ENCODE data around the gene COL6A3. TPM values are rescaled to one million over a fixed set of nuclear protein-coding genes. Genes with fewer than 3 reads are reported as not detected.
"Not testable (repeated sequence)": the region's sequence is repeated elsewhere in the genome, so short reads cannot be mapped to it uniquely, and the experiment has no call there.

COL6A3 gene
- polyA plus RNA-seq, 3 donors: 223 to 239 (median 227) TPM

- no peak for DNase-seq (ENCODE audit: low read depth in 3 of 3, low spot score in 2 of 3)
Observed at GRCh38 chr2:237422309-237422708, 8.3 kb upstream of the COL6A3 start.

- DNase-seq (ENCODE audit: low read depth in 3 of 3, low spot score in 2 of 3): no peak
Observed at GRCh38 chr2:237421542-237422116, 7.7 kb upstream of the COL6A3 start.

DNA sequence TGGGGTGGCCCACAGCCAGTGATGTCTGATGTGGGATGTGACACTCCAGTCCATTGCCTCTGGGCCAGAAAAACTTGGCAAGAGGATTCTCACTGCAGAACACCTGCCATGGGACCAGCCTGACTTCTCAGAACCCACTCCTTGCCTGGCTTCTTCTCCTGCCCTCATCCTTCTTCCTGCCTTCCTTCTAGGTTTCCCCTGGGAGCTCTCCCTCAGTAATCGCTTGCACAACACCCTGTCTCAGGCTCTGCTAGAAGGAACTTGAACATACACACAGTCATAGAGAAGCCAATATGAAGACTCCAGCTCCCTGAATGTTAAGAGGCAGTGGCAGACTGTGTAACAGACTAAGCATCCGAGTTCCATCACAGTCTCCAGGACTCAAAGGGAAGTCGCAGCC, 4.3 kb upstream of the COL6A3 start:
- DNase-seq (ENCODE audit: low read depth in 3 of 3, low spot score in 2 of 3): no peak

- DNase-seq (ENCODE audit: low read depth in 3 of 3, low spot score in 2 of 3): no peak
Observed at GRCh38 chr2:237412988-237413776, 782 bp downstream of the COL6A3 start.

GRCh38 chr2:237412646-237412987, 1.3 kb downstream of the COL6A3 start:
- no peak for DNase-seq (ENCODE audit: low read depth in 3 of 3, low spot score in 2 of 3)

GRCh38 chr2:237411683-237412423, 2.1 kb downstream of the COL6A3 start:
- no peak for DNase-seq (ENCODE audit: low read depth in 3 of 3, low spot score in 2 of 3)

GRCh38 chr2:237411092-237411601, 2.8 kb downstream of the COL6A3 start:
- no peak for DNase-seq (ENCODE audit: low read depth in 3 of 3, low spot score in 2 of 3)

DNA sequence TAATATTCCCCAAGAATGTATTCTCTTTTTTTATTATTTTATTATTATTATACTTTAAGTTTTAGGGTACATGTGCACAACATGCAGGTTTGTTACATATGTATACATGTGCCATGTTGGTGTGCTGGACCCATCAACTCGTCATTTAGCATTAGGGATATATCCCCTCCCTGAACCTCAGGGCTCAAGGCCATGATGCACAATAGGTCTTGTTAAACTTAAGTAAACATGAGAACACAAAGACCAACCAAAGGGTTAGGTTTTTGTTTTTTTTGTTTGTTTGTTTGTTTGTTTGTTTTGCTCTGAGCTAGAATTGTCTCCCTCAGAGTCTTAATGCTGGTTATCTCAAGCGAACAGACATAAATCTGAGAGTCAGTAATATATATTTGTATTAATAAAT, 4.7 kb downstream of the COL6A3 start:
- not testable (repeated sequence) for DNase-seq (ENCODE audit: low read depth in 3 of 3, low spot score in 2 of 3)

GRCh38 chr2:237408335-237409000, 5.5 kb downstream of the COL6A3 start:
- DNase-seq (ENCODE audit: low read depth in 3 of 3, low spot score in 2 of 3): no peak

DNA sequence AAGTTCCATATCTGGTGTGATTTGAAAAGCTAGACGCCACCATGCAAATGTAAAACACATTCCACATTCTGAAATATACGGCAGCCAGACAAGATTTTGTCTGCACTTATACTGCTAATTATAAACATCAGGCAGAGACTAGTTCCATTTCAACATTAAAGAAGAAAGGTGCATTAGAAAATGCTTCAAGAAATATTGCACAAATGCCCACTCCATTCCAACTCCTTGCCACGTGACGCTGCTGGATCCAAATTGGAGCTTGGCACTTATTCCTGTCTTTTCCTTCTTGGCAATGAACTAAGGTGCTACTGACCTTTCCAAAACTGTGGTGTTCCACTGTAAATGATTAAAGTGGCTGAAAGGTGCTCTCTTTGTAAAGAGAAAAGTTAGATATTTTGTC, 6.3 kb downstream of the COL6A3 start:
- DNase-seq (ENCODE audit: low read depth in 3 of 3, low spot score in 2 of 3): no peak

GRCh38 chr2:237406371-237406895, 7.5 kb downstream of the COL6A3 start:
- no peak for DNase-seq (ENCODE audit: low read depth in 3 of 3, low spot score in 2 of 3)

GRCh38 chr2:237405605-237406004, 8.4 kb downstream of the COL6A3 start:
- DNase-seq (ENCODE audit: low read depth in 3 of 3, low spot score in 2 of 3): no peak

- no peak for DNase-seq (ENCODE audit: low read depth in 3 of 3, low spot score in 2 of 3)
Observed at GRCh38 chr2:237405006-237405559, 8.9 kb downstream of the COL6A3 start.

DNA sequence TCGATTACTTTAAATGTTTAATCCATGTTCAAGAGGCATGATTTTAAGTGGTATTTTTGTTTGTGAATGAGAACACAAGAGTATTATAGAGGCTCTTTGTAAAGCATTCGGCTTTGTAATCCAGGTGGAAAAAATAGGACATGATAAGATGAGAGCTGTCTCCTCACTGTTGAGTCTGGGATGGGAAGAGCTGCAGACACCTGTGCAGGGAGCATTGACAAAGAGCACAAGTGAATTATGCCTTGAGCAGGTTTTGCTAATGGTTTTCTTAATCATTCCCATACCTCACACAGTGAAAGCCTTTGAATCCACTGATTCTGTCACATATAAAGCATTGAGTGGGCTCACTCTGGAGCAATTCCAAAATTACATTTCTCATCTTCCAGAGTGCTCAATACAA, 9.6 kb downstream of the COL6A3 start:
- no peak for DNase-seq (ENCODE audit: low read depth in 3 of 3, low spot score in 2 of 3)

- no peak for DNase-seq (ENCODE audit: low read depth in 3 of 3, low spot score in 2 of 3)
Observed at GRCh38 chr2:237403024-237403882, 10.7 kb downstream of the COL6A3 start.

- no peak for DNase-seq (ENCODE audit: low read depth in 3 of 3, low spot score in 2 of 3)
Observed at GRCh38 chr2:237400199-237400598, 13.8 kb downstream of the COL6A3 start.

DNA sequence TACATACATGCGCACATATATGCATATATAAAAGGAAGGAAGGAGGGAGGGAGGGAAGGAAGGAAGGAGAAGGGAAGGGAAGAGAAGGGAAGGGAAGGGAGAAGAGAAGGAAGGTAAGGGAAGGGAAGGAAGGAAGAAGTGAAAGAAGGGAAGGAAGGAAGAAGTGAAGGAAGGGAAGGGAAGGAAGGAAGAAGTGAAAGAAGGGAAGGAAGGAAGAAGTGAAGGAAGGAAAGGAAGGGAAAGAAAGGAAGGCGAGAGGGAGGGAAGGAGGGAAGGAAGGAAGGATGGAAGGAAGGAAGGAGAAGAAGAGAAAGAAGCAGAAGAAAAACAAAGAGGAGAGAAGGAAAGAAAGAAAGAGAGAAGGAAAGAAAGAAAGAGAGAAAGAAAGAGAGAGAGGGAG, 16.9 kb downstream of the COL6A3 start:
- no peak for DNase-seq (ENCODE audit: low read depth in 3 of 3, low spot score in 2 of 3)

GRCh38 chr2:237393523-237393922, 20.4 kb downstream of the COL6A3 start:
- no peak for DNase-seq (ENCODE audit: low read depth in 3 of 3, low spot score in 2 of 3)

- DNase-seq (ENCODE audit: low read depth in 3 of 3, low spot score in 2 of 3): no peak
Observed at GRCh38 chr2:237392186-237392585, 21.8 kb downstream of the COL6A3 start.

DNA sequence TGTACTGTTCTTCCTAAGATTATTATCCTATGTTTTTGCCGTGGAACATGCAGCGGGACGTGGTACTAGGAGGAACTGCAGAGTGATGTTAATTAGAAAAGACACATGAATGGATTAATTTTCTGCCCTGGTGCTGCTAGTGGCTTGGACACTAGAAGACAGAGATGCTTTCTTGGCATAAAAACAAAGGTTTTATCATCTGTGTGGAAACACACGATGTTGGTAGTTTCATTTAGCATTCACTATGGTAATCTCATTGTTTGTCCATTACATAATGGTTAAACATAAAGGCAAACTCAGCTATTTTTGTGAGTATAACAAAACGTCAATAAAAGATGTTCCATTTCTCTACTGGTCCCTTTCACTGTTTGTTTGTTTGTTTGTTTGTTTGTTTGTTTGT, 22.8 kb downstream of the COL6A3 start:
- no peak for DNase-seq (ENCODE audit: low read depth in 3 of 3, low spot score in 2 of 3)

Measured in right renal cortex interstitium (tissue), 3 donors.